Caco-2 (cell line): Measurements from ENCODE around the gene DPF1. TPM values are rescaled to one million over a fixed set of nuclear protein-coding genes. Genes with fewer than 3 reads are reported as not detected.

ENCODE experiments used
- BruUV-seq: library from RNA; stranded (reverse); fragments of 400-500 nt; replicated peaks from 2 replicates; lab custom pipeline; 2021; lab: Mats Ljungman, UMichigan
- CTCF ChIA-PET: fragments of 300-600 bp; sonication (Branson Sonifier 250); formaldehyde crosslinking; loops from one replicate; lab custom pipeline; 2022; ENCODE audit warnings: antibody characterized with exemption; lab: Charles Lee
- POLR2A ChIA-PET: fragments of 300-600 bp; sonication (Branson Sonifier 250); formaldehyde crosslinking; loops from one replicate; lab custom pipeline; 2022; ENCODE audit warnings: antibody characterized with exemption; lab: Charles Lee
- DNase-seq, 2 experiments: peaks; one replicate each; pipeline versions ENCODE4 v3.0.0 to v3.0.0-alpha.2; 2020 to 2022
- H3K27me3 ChIP-seq: replicated peaks from 2 replicates; pipeline ENCODE4 v1.6.0; 2011; ENCODE audit warnings: low read length; ENCODE audit not compliant: control insufficient read depth, insufficient read depth
- H3K36me3 ChIP-seq: 2 replicates; pipeline ENCODE4 v1.5.1; 2011; ENCODE audit warnings: low read length; ENCODE audit not compliant: control insufficient read depth, insufficient read depth
- H3K4me1 ChIP-seq: fragments of 250-450 bp; sonication (Bioruptor Pico); 2 replicates; pipeline ENCODE4 v1.5.1; 2020; ENCODE audit warnings: mild to moderate bottlenecking
- H3K4me3 ChIP-seq: 2 replicates; pipeline ENCODE4 v1.5.1; 2011; ENCODE audit warnings: low read depth, mild to moderate bottlenecking, control low read depth, low read length
- H3K9me3 ChIP-seq: fragments of 250-450 bp; sonication (Bioruptor Pico); 2 replicates; pipeline ENCODE4 v1.5.1; 2020; ENCODE audit warnings: mild to moderate bottlenecking, moderate library complexity
- H3K27ac Mint-ChIP-seq: one replicate; pipeline ENCODE4 v1.8.0; 2022; ENCODE audit warnings: mixed read lengths; ENCODE audit not compliant: unreplicated experiment
- H3K27me3 Mint-ChIP-seq: one replicate; pipeline ENCODE4 v1.8.0; 2022; ENCODE audit warnings: mixed read lengths; ENCODE audit not compliant: insufficient read depth, unreplicated experiment
- H3K36me3 Mint-ChIP-seq: one replicate; pipeline ENCODE4 v1.8.0; 2022; ENCODE audit warnings: mild to moderate bottlenecking, mixed read lengths; ENCODE audit not compliant: insufficient read depth, unreplicated experiment
- H3K4me1 Mint-ChIP-seq: one replicate; pipeline ENCODE4 v1.8.0; 2022; ENCODE audit warnings: low read depth, mixed read lengths; ENCODE audit not compliant: unreplicated experiment
- H3K4me3 Mint-ChIP-seq: one replicate; pipeline ENCODE4 v1.8.0; 2022; ENCODE audit warnings: mild to moderate bottlenecking, moderate library complexity, mixed read lengths; ENCODE audit not compliant: unreplicated experiment
- H3K9me3 Mint-ChIP-seq: one replicate; pipeline ENCODE4 v1.8.0; 2022; ENCODE audit warnings: mixed read lengths; ENCODE audit not compliant: unreplicated experiment
- intact Hi-C: fragments of 100-400 bp; cut with micrococcal nuclease; formaldehyde crosslinking; loops from one replicate; pipeline ENCODE4 v1.10.0; 2022; ENCODE audit not compliant: unreplicated experiment
- total RNA-seq: library from RNA; stranded (reverse); gene quantifications from 2 replicates; pipeline ENCODE4 v1.2.3, GENCODE V29; 2022
- TF ChIP-seq, protein P1 (sequence below), 2 experiments: fragments of 200-600 bp in 1 of 2; IDR thresholded peaks; 1 replicate in 1 of 2; 2 replicates in 1 of 2; pipeline versions ENCODE4 v1.5.1 to v1.8.0; 2011 to 2022; ENCODE audit warnings: antibody characterized with exemption in 1 of 2, control low read depth in 1 of 2, inconsistent platforms in 1 of 2, low read depth in 1 of 2, low read length in 1 of 2, mild to moderate bottlenecking in 1 of 2, moderate library complexity in 1 of 2; ENCODE audit not compliant: insufficient read depth in 1 of 2, severe bottlenecking in 1 of 2, unreplicated experiment in 1 of 2

Gene DPF1
- total RNA-seq, 1 experiment from 2014 or later: 5.0 TPM

DNA sequence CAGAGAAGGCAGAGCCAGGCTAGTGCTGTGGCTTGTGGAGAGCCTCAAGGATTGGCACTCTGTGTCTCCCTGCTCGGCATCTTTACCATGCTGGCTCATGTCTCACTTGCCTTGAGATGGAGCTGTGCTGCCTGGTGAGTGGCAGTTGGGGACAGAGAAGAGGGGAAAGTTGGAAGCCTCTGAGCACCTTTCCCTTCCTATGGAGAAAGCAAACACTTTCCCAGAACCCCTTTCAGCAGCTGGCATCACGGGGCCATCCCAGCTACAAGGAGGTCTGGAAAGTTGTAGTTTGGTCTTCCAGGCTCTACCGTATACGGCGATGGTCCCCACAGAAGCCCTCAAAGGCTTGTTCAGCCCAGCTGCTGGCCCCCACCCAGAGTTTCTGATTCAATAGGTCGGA, 58.7 kb downstream of the DPF1 start:
- no TSS peak for BruUV-seq
- Histone ChIP-seq H3K27me3 (no peaks in the 10 kb centered on the region), H3K4me3 (no peak overlapping the region), H3K4me1 (no peaks in the 10 kb centered on the region), H3K36me3 (peaks cover 21% of the 10 kb centered on the region), H3K9me3 (peaks cover 12% of the 10 kb centered on the region)
- no peaks in the 10 kb centered on the region for H3K27me3 Mint-ChIP-seq
- ChIA-PET CTCF (no interaction called here), POLR2A (no interaction called here)
- no peak for DNase-seq
- H3K27ac Mint-ChIP-seq: no peak overlapping the region
- H3K4me1 Mint-ChIP-seq: no peaks in the 10 kb centered on the region
- H3K4me3 Mint-ChIP-seq: no peak overlapping the region
- intact Hi-C loops: no loop called here
- no peaks in the 10 kb centered on the region for H3K9me3 Mint-ChIP-seq
- TF ChIP-seq, protein P1, sequence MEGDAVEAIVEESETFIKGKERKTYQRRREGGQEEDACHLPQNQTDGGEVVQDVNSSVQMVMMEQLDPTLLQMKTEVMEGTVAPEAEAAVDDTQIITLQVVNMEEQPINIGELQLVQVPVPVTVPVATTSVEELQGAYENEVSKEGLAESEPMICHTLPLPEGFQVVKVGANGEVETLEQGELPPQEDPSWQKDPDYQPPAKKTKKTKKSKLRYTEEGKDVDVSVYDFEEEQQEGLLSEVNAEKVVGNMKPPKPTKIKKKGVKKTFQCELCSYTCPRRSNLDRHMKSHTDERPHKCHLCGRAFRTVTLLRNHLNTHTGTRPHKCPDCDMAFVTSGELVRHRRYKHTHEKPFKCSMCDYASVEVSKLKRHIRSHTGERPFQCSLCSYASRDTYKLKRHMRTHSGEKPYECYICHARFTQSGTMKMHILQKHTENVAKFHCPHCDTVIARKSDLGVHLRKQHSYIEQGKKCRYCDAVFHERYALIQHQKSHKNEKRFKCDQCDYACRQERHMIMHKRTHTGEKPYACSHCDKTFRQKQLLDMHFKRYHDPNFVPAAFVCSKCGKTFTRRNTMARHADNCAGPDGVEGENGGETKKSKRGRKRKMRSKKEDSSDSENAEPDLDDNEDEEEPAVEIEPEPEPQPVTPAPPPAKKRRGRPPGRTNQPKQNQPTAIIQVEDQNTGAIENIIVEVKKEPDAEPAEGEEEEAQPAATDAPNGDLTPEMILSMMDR (IDR thresholded peaks at IDR 0.05; ENCODE audit: insufficient read depth in 1 of 2, low read depth in 1 of 2, low read length in 1 of 2, severe bottlenecking in 1 of 2, unreplicated experiment in 1 of 2): no peak
- H3K36me3 Mint-ChIP-seq: peaks cover 92% of the 10 kb centered on the region

DNA sequence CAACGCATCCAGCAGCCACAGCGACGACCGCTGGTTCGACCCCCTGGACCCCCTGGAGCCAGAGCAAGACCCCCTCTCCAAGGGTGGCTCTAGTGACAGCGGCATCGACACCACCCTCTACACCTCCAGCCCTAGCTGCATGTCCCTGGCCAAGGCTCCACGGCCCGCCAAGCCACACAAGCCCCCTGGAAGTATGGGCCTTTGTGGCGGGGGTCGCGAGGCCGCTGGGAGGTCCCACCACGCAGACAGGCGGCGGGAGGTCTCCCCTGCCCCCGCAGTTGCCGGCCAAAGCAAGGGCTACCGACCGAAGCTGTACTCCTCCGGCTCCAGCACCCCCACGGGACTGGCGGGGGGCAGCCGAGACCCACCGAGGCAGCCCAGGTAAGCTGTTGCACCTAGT, 59.5 kb downstream of the DPF1 start:
- Histone ChIP-seq H3K27me3 (no peaks in the 10 kb centered on the region), H3K9me3 (peaks cover 12% of the 10 kb centered on the region), H3K36me3 (peaks cover 22% of the 10 kb centered on the region), H3K4me3 (no peak overlapping the region), H3K4me1 (no peaks in the 10 kb centered on the region)
- Mint-ChIP-seq H3K4me3 (no peak overlapping the region), H3K27me3 (no peaks in the 10 kb centered on the region), H3K27ac (no peak overlapping the region), H3K9me3 (no peaks in the 10 kb centered on the region), H3K36me3 (peaks cover 92% of the 10 kb centered on the region), H3K4me1 (no peaks in the 10 kb centered on the region)
- intact Hi-C loops: no loop called here
- BruUV-seq: no TSS peak
- POLR2A ChIA-PET: no interaction called here
- no peak for DNase-seq
- CTCF ChIA-PET: no interaction called here
- TF ChIP-seq, protein P1 (IDR thresholded peaks at IDR 0.05; ENCODE audit: insufficient read depth in 1 of 2, low read depth in 1 of 2, low read length in 1 of 2, severe bottlenecking in 1 of 2, unreplicated experiment in 1 of 2): no peak

DNA sequence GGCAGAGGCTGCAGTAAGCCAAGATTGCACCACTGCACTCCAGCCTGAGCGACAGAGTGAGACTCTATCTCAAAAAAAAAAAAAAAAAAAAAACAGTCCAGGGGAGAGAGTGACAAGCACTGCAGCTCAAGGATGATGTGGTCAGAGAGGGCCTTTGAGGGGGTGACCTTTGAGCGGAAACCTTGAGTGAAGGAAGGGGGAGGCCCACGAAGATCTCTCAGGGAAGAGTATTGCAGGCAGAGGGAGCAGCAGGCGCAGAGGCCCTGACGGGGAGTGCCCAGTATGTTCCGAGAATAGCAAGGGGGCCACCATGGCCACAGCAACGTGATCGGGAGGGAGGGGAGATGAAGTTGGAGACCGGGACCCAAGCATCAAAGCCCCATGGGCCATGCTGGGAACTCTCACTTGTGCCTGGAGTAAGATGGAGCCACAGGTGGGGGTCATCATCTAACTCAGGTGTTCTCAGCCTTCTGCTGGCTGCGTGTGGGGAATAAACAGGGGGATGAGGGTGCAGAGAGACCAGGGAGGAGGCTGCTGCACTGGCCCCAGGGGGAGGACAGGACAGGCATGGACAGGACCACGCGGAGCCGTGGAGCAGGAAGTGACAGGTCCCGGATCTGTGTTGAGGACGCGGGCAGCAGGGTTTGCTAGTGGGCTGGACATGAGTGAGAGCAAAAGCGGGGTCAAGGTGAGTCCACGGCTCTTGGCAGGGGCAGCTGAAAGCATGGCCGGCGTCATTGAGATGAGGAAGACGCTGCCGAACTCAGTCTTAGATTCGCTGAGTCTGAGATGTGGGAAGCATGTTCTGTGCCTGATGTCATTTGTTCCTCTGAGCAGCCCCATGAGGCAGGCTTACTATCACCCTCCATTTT, 60.4 kb downstream of the DPF1 start:
- ChIA-PET CTCF (no interaction called here), POLR2A (no interaction called here)
- TF ChIP-seq, protein P1 (IDR thresholded peaks at IDR 0.05; ENCODE audit: insufficient read depth in 1 of 2, low read depth in 1 of 2, low read length in 1 of 2, severe bottlenecking in 1 of 2, unreplicated experiment in 1 of 2): no peak
- H3K4me3 ChIP-seq: no peak overlapping the region
- Mint-ChIP-seq H3K36me3 (peaks cover 91% of the 10 kb centered on the region), H3K27me3 (no peaks in the 10 kb centered on the region), H3K4me1 (no peaks in the 10 kb centered on the region), H3K9me3 (no peaks in the 10 kb centered on the region), H3K4me3 (no peak overlapping the region), H3K27ac (no peak overlapping the region)
- no peaks in the 10 kb centered on the region for H3K4me1 ChIP-seq
- no peaks in the 10 kb centered on the region for H3K27me3 ChIP-seq
- DNase-seq: no peak
- peaks cover 26% of the 10 kb centered on the region for H3K36me3 ChIP-seq
- H3K9me3 ChIP-seq: peaks cover 12% of the 10 kb centered on the region
- no TSS peak for BruUV-seq
- intact Hi-C loops: no loop called here
